ENCODE results near the gene GNPAT.
A peak's percentile ranks its signal among the peaks of the same experiment; 100 is the strongest.

The GNPAT gene

DNA sequence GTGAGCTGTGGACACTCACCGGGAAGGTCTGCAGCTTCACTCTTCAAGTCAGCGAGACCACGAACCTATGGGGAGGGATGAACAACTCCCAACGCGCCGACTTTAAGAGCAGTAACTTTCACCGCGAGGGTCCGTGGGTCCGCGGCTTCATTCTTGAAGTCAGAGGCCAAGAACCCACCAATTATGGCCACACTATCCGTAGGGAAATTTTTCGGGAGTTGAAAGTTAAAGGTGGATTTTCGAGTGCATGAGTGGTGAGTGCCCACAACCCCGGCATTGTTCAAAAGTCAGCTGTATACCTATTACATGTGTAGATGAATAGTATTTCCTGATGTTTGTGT is 77.0 kb downstream of the GNPAT start:
- H3K27ac ChIP-seq: no peak overlapping the region
- TF ChIP-seq, protein P1, sequence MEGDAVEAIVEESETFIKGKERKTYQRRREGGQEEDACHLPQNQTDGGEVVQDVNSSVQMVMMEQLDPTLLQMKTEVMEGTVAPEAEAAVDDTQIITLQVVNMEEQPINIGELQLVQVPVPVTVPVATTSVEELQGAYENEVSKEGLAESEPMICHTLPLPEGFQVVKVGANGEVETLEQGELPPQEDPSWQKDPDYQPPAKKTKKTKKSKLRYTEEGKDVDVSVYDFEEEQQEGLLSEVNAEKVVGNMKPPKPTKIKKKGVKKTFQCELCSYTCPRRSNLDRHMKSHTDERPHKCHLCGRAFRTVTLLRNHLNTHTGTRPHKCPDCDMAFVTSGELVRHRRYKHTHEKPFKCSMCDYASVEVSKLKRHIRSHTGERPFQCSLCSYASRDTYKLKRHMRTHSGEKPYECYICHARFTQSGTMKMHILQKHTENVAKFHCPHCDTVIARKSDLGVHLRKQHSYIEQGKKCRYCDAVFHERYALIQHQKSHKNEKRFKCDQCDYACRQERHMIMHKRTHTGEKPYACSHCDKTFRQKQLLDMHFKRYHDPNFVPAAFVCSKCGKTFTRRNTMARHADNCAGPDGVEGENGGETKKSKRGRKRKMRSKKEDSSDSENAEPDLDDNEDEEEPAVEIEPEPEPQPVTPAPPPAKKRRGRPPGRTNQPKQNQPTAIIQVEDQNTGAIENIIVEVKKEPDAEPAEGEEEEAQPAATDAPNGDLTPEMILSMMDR (conservative IDR thresholded peaks at IDR 0.05): no peak

DNA sequence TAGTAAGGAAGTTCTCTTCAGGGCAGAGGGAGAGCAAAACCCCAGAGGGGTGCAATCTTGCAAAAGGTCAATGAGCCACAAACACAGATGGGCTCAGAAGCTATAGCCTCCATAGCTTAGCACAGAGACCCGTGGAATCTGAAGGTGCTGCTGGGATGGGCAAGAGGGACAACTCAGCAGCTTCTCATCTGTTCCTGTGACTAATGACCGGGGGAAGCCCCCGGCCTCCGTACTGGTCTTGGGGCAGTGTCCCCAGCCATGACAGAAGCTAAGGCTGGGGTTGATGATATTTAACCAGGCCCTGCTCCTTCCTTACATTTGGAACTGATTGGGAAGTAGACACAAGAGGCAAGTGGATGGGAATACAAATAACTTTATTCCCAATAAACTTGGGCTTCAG is 77.6 kb downstream of the GNPAT start:
- no peak overlapping the region for H3K27ac ChIP-seq
- TF ChIP-seq, protein P1 (conservative IDR thresholded peaks at IDR 0.05): no peak

DNA sequence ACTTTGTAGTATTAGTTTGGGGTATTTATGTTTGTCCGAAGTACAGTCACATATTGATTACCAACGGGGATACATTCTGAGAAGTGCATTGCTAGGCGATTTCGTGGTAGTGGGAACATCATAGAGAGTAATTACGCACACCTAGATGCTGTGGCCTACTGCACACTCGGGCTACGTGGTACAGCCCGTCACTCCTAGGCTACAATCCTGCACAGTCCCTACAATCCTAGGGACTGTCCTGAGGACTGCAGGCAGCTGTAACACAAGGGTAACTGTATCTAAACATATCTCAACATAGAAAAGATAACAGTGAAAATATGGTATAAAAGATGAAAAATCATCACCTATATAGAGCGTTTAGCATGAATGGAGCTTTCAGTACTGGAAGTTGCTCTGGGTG is 78.1 kb downstream of the GNPAT start:
- TF ChIP-seq, protein P1 (conservative IDR thresholded peaks at IDR 0.05): no peak
- H3K27ac ChIP-seq: no peak overlapping the region

DNA sequence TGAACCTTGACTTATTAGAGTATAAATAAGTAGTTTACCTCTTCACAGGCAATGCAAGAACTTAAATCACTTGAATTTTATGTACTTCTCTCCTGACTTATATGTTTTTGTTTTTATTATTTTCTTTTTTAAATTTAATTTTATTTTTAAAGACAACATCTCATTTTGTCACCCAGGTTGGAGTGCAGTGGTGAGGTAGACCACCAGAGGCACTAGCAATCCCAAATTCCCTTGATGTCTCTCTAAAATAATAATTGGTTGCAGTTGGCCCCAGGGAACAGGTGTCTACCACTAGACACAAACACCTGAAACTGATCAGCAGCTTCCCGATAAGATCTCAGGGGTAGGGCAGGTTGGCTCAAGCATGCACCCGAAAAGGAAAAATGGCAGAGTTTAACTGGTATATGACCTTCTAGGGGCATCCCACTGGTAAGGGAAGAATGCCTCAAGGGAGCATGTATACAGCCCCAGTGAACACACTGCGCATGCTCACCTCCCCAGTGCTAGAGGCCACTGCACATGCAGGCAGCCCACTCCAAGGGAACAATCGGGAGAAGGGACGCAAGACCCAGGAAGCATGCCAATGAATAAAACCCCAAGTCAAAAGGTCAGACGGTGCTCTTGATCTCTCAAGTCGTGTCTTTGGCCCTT is 82.0 kb downstream of the GNPAT start:
- TF ChIP-seq, protein P1 (conservative IDR thresholded peaks at IDR 0.05): no peak
- H3K27ac ChIP-seq: no peak overlapping the region

DNA sequence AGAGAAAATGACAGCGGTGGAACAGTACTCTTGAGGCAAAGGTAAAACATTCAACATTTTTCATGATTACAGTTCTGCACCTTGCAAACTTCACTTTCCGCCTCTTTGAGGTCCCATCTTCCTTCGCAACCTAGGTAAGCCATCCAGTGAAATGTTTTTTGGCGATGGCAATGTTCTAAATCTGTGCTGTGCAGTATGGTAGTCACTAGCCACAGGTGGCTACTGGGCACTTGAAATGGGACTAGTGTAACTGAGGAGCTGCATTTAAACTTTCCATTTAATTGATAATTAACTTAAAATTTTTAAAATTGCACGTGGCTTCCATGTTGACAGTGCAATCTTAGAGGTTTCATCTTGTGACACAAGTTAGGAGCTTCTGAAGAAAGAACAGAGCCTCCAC is 83.6 kb downstream of the GNPAT start:
- H3K27ac ChIP-seq: peak overlapping the region; percentile 72
- TF ChIP-seq, protein P1 (conservative IDR thresholded peaks at IDR 0.05): no peak

DNA sequence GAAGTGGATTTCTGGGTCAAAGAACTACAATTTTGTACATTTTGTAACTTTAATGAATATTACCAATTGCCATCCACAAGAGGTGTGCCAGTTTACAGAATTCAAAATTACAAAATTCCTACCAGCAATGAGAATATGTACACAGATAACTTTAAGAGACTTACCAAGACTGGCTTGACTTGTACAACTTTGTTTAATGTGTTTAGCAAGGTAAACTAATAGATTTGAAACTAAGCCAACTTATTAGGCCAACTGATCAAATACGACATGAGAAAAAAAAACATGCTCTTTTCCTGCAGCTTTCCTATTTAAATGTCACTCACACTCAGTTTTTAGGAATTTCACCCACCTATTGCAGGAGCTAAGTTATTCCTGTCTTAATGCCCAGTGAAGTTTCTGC is 85.2 kb downstream of the GNPAT start:
- TF ChIP-seq, protein P1 (conservative IDR thresholded peaks at IDR 0.05): no peak
- H3K27ac ChIP-seq: peak overlapping the region; percentile 72

Measured in VCaP (cell line).